ENCODE data around the gene MASP1.

GRCh38 chr3:187334904-187335303 lies 43.4 kb upstream of the MASP1 start:
- no peak for TF ChIP-seq CTCF (IDR thresholded peaks at IDR 0.05)
- no peak for TF ChIP-seq ZFX (IDR thresholded peaks at IDR 0.05; ENCODE audit: borderline replicate concordance)
